GM19193 (cell line): ENCODE results near the gene GPR183.
A peak's percentile ranks its signal among the peaks of the same experiment; 100 is the strongest.

ENCODE experiments used
- POLR2A ChIP-seq: IDR thresholded peaks from 4 replicates; pipeline ENCODE4 v1.6.1; 2011; ENCODE audit not compliant: insufficient read depth, insufficient read length; ENCODE audit errors: extremely low read depth

Gene GPR183

GRCh38 chr13:99305566-99305965 lies 1.6 kb downstream of the GPR183 start:
- no peak for TF ChIP-seq POLR2A

GRCh38 chr13:99305158-99305557 lies 2.0 kb downstream of the GPR183 start:
- TF ChIP-seq POLR2A = no peak

- no peak for TF ChIP-seq POLR2A
Measured at GRCh38 chr13:99304541-99304940, 2.7 kb downstream of the GPR183 start.

- TF ChIP-seq POLR2A = peak; percentile 23
Measured at GRCh38 chr13:99303863-99304521, 3.2 kb downstream of the GPR183 start.

- no peak for TF ChIP-seq POLR2A
Measured at GRCh38 chr13:99302637-99303505, 4.3 kb downstream of the GPR183 start.

- no peak for TF ChIP-seq POLR2A
Measured at GRCh38 chr13:99301913-99302636, 5.1 kb downstream of the GPR183 start.

GRCh38 chr13:99301056-99301838 lies 6.0 kb downstream of the GPR183 start:
- TF ChIP-seq POLR2A = no peak

- TF ChIP-seq POLR2A = no peak
Measured at GRCh38 chr13:99299920-99300341, 7.3 kb downstream of the GPR183 start.

GRCh38 chr13:99299256-99299919 lies 7.8 kb downstream of the GPR183 start:
- no peak for TF ChIP-seq POLR2A

- no peak for TF ChIP-seq POLR2A
Measured at GRCh38 chr13:99298056-99298455, 9.1 kb downstream of the GPR183 start.

- no peak for TF ChIP-seq POLR2A
Measured at GRCh38 chr13:99297331-99297730, 9.9 kb downstream of the GPR183 start.

GRCh38 chr13:99296398-99296797 lies 10.8 kb downstream of the GPR183 start:
- TF ChIP-seq POLR2A = no peak

- TF ChIP-seq POLR2A = no peak
Measured at GRCh38 chr13:99295488-99296252, 11.5 kb downstream of the GPR183 start.
